ENCODE data around the gene EPAS1. TPM values are rescaled to one million over a fixed set of nuclear protein-coding genes. Genes with fewer than 3 reads are reported as not detected.

Gene EPAS1
- polyA plus RNA-seq, 3 donors from 2014 or later = 0.05 to 0.69 (median 0.08) TPM

DNA sequence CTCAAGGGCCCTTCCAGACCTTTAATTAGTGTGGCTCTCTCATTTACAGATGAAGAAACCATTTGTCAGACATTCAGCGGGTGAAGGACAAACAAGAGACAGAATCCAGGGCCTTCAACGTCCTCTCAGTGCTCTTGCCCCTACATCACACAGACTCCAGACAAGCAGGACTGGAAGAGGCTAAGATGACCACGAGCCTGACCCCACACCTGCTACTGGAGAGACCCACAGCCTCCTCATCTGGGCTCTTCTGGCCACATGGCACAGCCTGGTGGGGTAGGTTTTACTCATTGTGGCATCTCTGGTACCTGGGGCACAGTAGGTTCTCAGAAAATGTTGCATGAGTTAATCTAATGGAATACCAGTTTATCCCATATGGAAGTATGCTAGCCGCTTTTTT is 112.5 kb downstream of the EPAS1 start:
- Mint-ChIP-seq H3K27ac (no peak overlapping the region), H3K4me3 (no peak overlapping the region), H3K9me3 (no peaks in the 10 kb centered on the region)

DNA sequence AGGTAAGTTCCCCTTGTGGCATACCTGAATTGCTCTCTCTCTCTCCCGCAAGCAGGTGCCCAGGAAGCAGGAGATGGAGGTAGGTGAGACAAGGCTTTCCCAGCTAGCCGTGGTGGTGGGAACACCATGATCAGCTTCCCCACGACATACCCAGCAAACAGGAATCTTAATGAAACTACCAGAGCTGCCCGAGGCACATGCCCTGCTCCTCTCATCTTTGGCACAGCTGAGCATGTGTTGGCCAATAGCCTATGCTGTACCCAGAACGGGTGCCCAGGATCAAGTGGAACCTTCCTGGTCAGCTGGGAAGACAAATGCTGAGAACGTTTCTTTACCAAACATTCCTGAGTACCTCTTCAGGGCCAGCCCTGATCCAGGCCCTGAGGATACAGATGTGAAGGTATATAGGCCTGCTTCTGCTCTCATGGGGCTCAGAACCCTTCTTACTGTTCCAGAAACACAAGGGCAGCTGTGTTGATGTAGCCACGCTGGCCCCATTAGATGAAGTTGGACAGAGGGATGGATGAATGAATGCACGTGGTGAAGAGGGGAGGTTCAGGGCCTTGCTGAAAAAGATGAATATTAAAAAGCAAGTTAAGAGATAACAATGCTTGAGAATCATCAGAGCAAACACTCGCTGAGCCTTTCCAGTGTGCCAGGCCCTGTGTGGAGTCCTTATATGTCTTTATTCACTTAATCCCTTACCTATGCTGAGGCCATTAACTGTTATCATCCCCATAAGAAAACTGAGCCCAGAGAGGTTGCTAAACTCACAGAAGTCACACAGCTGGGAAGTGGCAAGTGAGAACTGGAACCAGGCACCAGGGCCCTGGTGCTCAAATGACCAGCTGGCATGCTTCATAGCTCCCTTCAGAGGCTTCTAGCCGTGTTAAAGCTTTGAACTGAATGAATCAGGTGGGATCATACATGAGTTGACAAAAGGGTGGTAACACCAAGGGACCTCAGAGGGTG is 113.4 kb downstream of the EPAS1 start:
- Mint-ChIP-seq H3K27me3 (ENCODE audit: low read depth in 3 of 3) (peaks cover 2 to 6% (median 5%) of the 10 kb centered on the region in 3 donors), H3K4me1 (no peaks in the 10 kb centered on the region), H3K27ac (no peak overlapping the region), H3K9me3 (peaks cover 0 to 5% (median 0%) of the 10 kb centered on the region in 6 donors), H3K4me3 (no peak overlapping the region), H3K36me3 (peaks cover 0 to 5% (median 3%) of the 10 kb centered on the region in 3 donors)
- no peak for DNase-seq

More for the DNA sequence above, 112.5 kb downstream of the EPAS1 start:
- Mint-ChIP-seq H3K4me1 (no peaks in the 10 kb centered on the region), H3K27me3 (ENCODE audit: low read depth in 3 of 3) (peaks cover 2 to 9% (median 3%) of the 10 kb centered on the region in 3 donors), H3K36me3 (no peaks in the 10 kb centered on the region)
- DNase-seq = no peak

GRCh38 chr2:46411245-46411641 is 114.0 kb downstream of the EPAS1 start:
- Mint-ChIP-seq H3K27me3 (ENCODE audit: low read depth in 3 of 3) (peaks cover 2 to 6% (median 4%) of the 10 kb centered on the region in 3 donors), H3K4me3 (no peak overlapping the region), H3K4me1 (no peaks in the 10 kb centered on the region), H3K9me3 (peaks cover 0 to 12% (median 3%) of the 10 kb centered on the region in 6 donors), H3K27ac (no peak overlapping the region), H3K36me3 (peaks cover 3 to 11% (median 6%) of the 10 kb centered on the region in 3 donors)
- DNase-seq = no peak

GRCh38 chr2:46411985-46412384 is 114.8 kb downstream of the EPAS1 start:
- Mint-ChIP-seq H3K9me3 (peaks cover 0 to 17% (median 7%) of the 10 kb centered on the region in 6 donors), H3K4me1 (no peaks in the 10 kb centered on the region), H3K27ac (no peak overlapping the region), H3K36me3 (peaks cover 9 to 12% (median 11%) of the 10 kb centered on the region in 3 donors), H3K27me3 (ENCODE audit: low read depth in 3 of 3) (peaks cover 2 to 4% (median 4%) of the 10 kb centered on the region in 3 donors), H3K4me3 (no peak overlapping the region)
- DNase-seq = no peak

DNA sequence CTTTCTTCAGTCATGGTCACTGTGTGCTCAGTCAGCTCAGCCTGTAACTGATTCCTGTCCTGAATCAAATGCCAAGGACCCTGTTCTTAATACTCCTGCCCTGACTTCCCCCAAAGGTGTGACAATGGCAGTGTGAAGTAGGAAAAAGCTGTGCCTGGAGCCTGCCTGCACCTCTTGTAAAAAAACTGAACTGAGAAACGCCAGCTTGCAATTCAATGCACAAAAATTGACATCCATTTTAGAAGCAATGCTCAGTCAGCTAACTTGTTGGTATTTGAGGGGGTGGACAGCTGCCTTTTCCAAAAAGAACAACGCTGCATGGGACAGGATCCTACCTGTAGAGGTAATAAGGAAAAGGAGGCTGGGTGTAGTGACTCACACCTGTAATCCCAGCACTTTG is 115.9 kb downstream of the EPAS1 start:
- no peak for DNase-seq
- no peak overlapping the region for H3K27ac Mint-ChIP-seq
- H3K4me3 Mint-ChIP-seq = no peak overlapping the region
- no peaks in the 10 kb centered on the region for H3K4me1 Mint-ChIP-seq
- peaks cover 0 to 22% (median 9%) of the 10 kb centered on the region in 6 donors for H3K9me3 Mint-ChIP-seq
- H3K27me3 Mint-ChIP-seq (ENCODE audit: low read depth in 3 of 3) = peaks cover 2 to 4% (median 3%) of the 10 kb centered on the region in 3 donors
- peaks cover 11 to 13% (median 12%) of the 10 kb centered on the region in 3 donors for H3K36me3 Mint-ChIP-seq

GRCh38 chr2:46413631-46414030 is 116.4 kb downstream of the EPAS1 start:
- H3K27me3 Mint-ChIP-seq (ENCODE audit: low read depth in 3 of 3) = peaks cover 0 to 4% (median 3%) of the 10 kb centered on the region in 3 donors

DNA sequence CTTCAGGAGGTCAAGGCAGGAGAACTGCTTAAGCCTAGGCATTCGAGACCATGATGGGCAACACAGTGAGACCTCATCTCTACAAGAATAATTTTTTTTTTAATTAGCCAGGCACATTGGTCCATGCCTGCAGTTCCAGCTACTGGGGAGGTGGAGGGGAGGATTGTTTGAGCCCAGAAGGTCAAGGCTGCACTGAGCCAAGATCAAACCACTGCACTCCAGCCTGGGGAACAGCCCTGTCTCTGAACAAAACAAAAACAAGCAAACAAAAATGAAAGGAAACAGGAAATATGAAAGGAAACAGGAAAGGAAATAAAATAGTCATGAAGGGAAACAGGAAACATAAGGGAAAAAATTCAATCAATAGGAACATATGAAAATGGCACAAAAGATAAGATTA is 117.5 kb downstream of the EPAS1 start:
- Mint-ChIP-seq H3K27me3 (ENCODE audit: low read depth in 3 of 3) (peaks cover 0 to 4% (median 3%) of the 10 kb centered on the region in 3 donors), H3K27ac (no peak overlapping the region), H3K4me3 (no peak overlapping the region)

More at GRCh38 chr2:46413631-46414030, 116.4 kb downstream of the EPAS1 start:
- Mint-ChIP-seq H3K27ac (no peak overlapping the region), H3K36me3 (peaks cover 11 to 15% (median 12%) of the 10 kb centered on the region in 3 donors), H3K4me3 (no peak overlapping the region), H3K9me3 (peaks cover 0 to 22% (median 12%) of the 10 kb centered on the region in 6 donors), H3K4me1 (no peaks in the 10 kb centered on the region)
- DNase-seq = no peak

DNA sequence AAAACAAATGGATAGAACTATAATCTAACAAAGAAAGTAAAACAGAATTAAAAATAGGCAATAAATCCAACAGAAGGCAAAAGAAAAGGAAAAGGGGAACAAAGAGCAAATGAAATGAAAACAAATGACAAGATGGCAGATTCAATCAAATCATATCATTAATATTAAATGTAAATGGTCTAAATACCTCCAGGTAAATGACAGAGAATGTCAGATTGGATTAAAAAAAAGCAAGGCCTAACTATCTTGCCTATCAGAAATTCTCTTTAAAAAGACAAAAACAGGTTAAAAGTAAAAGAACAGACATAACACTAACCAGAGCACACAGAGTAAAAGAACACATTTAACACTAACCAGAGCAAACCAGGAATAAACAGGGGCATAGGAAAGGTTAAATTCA is 119.1 kb downstream of the EPAS1 start:
- Mint-ChIP-seq H3K36me3 (peaks cover 11 to 15% (median 12%) of the 10 kb centered on the region in 3 donors), H3K27me3 (ENCODE audit: low read depth in 3 of 3) (peaks cover 0 to 4% (median 3%) of the 10 kb centered on the region in 3 donors), H3K9me3 (peaks cover 0 to 22% (median 12%) of the 10 kb centered on the region in 6 donors), H3K4me1 (no peaks in the 10 kb centered on the region), H3K4me3 (no peak overlapping the region), H3K27ac (no peak overlapping the region)
- DNase-seq = no peak

More for the DNA sequence above, 117.5 kb downstream of the EPAS1 start:
- H3K9me3 Mint-ChIP-seq = peaks cover 0 to 22% (median 12%) of the 10 kb centered on the region in 6 donors
- H3K36me3 Mint-ChIP-seq = peaks cover 11 to 15% (median 12%) of the 10 kb centered on the region in 3 donors
- no peak for DNase-seq
- no peaks in the 10 kb centered on the region for H3K4me1 Mint-ChIP-seq

- peaks cover 11 to 15% (median 12%) of the 10 kb centered on the region in 3 donors for H3K36me3 Mint-ChIP-seq
- DNase-seq = no peak
- H3K27ac Mint-ChIP-seq = no peak overlapping the region
- no peaks in the 10 kb centered on the region for H3K4me1 Mint-ChIP-seq
- peaks cover 0 to 22% (median 12%) of the 10 kb centered on the region in 6 donors for H3K9me3 Mint-ChIP-seq
- H3K27me3 Mint-ChIP-seq (ENCODE audit: low read depth in 3 of 3) = peaks cover 0 to 4% (median 3%) of the 10 kb centered on the region in 3 donors
- H3K4me3 Mint-ChIP-seq = no peak overlapping the region
Observed at GRCh38 chr2:46416739-46417403, 119.7 kb downstream of the EPAS1 start.

- Mint-ChIP-seq H3K9me3 (peaks cover 0 to 14% (median 12%) of the 10 kb centered on the region in 6 donors), H3K4me3 (no peak overlapping the region), H3K27me3 (ENCODE audit: low read depth in 3 of 3) (no peaks in the 10 kb centered on the region), H3K36me3 (peaks cover 4 to 15% (median 8%) of the 10 kb centered on the region in 3 donors), H3K27ac (no peak overlapping the region), H3K4me1 (no peaks in the 10 kb centered on the region)
- DNase-seq = no peak
Observed at GRCh38 chr2:46420945-46421344, 123.7 kb downstream of the EPAS1 start.

DNA sequence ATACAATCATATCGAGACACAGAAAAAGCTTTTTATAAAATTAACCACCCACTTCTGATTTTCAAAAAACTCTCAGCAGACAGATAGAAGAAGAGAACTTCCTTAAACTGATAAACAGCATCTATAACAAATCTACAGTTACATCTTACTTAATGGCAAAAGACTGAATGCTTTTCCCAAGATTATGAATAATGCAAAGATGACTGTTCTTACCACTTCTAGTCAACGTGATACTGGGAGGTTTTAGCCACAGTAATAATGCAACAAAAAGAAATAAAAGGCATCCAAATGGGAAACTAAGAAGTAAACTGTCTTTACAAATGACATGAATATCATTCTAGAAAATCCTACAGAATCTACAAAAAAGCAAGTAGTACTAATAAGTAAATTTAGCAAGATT is 124.2 kb downstream of the EPAS1 start:
- peaks cover 0 to 11% (median 8%) of the 10 kb centered on the region in 6 donors for H3K9me3 Mint-ChIP-seq
- no peaks in the 10 kb centered on the region for H3K4me1 Mint-ChIP-seq
- H3K27ac Mint-ChIP-seq = no peak overlapping the region
- peaks cover 0 to 11% (median 4%) of the 10 kb centered on the region in 3 donors for H3K36me3 Mint-ChIP-seq
- no peaks in the 10 kb centered on the region for H3K27me3 Mint-ChIP-seq (ENCODE audit: low read depth in 3 of 3)
- no peak for DNase-seq
- no peak overlapping the region for H3K4me3 Mint-ChIP-seq

DNA sequence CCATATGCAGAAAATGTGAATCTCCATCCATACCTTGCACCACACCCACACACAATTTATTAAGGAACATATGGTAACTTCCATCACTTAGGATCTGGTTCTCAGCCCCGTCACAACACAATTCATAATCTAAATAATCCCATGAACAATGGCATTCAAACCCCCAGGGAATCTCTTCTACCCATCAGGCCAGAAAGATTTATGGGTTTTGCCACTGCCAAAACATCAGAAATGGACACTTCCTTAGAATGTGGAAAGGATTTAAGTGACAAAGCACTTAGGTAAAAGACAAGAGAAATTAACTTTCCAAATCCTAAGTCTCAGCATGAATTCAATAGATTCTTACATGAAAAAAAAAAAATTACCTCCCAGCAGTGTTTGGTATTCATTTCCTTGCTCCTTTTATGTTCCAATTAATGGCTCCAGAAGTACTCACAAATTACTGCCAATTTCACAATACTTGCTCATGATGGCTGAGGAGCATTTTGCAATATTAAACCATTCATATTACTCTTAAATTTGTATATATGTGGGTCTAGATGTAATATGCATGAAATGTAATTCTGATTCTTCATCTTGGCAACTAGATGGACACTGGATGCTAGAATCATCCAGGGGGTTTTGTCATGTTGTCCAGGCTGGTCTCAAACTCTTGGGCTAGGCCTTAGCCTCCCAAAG is 125.6 kb downstream of the EPAS1 start:
- Mint-ChIP-seq H3K4me3 (no peak overlapping the region), H3K36me3 (peaks cover 0 to 4% (median 0%) of the 10 kb centered on the region in 3 donors), H3K27ac (no peak overlapping the region), H3K9me3 (peaks cover 0 to 5% (median 3%) of the 10 kb centered on the region in 6 donors), H3K27me3 (ENCODE audit: low read depth in 3 of 3) (no peaks in the 10 kb centered on the region), H3K4me1 (no peaks in the 10 kb centered on the region)
- DNase-seq = no peak

DNA sequence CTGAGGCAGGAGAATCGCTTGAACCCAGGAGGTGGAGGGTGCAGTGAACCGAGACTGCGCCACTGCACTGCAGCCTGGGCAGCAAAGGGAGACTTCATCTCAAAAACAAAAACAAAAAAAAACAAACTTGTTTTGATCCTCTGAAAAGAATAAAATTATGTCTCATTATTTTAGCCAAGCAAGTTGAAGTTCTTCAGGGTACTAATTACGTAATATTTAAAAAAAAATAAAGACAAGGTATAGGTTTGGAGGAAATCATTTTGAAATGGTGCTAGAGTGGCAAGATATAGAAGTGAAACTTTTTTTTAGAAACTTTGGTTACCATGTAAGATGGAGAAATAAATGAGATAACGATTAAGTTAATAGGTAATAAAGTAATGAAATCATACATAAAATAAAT is 127.7 kb downstream of the EPAS1 start:
- Mint-ChIP-seq H3K36me3 (no peaks in the 10 kb centered on the region), H3K4me1 (no peaks in the 10 kb centered on the region), H3K27me3 (ENCODE audit: low read depth in 3 of 3) (no peaks in the 10 kb centered on the region), H3K27ac (no peak overlapping the region), H3K9me3 (no peaks in the 10 kb centered on the region), H3K4me3 (no peak overlapping the region)
- no peak for DNase-seq

Data from immature natural killer cell (primary cell).